Neural cell (in vitro differentiated cells): ENCODE data around the gene IPO7. TPM values are rescaled to one million over a fixed set of nuclear protein-coding genes. Genes with fewer than 3 reads are reported as not detected.

Experiments used
- H2AFZ ChIP-seq: fragments of 200-600, 300-800 bp; sonication (generic), shearing (Covaris generic); 2 replicates; pipeline ENCODE4 v1.6.0; 2014; ENCODE audit warnings: low read depth, mild to moderate bottlenecking, antibody characterized with exemption, low read length, moderate library complexity
- H3F3A ChIP-seq: fragments of 200-600 bp; shearing (Covaris generic); 2 replicates; pipeline ENCODE4 v1.6.1; 2016; ENCODE audit warnings: mild to moderate bottlenecking, moderate library complexity, mixed read lengths, antibody characterized with exemption, low read length; ENCODE audit not compliant: insufficient read depth, poor library complexity, severe bottlenecking
- H3K27ac ChIP-seq: fragments of 200-600, 300-800 bp; sonication (generic), shearing (Covaris generic); 2 replicates; pipeline ENCODE4 v1.5.1; 2014; ENCODE audit warnings: mild to moderate bottlenecking, low read length, moderate library complexity
- H3K27me3 ChIP-seq: fragments of 300-800, 200-600 bp; sonication (generic), shearing (Covaris generic); 2 replicates; pipeline ENCODE4 v1.6.0; 2014; ENCODE audit warnings: mild to moderate bottlenecking, low read depth, low read length, moderate library complexity; ENCODE audit not compliant: insufficient read depth
- H3K36me3 ChIP-seq: fragments of 300-800, 200-600 bp; sonication (generic), shearing (Covaris generic); 2 replicates; pipeline ENCODE4 v1.5.1; 2014; ENCODE audit warnings: mild to moderate bottlenecking, antibody characterized with exemption, low read length, moderate library complexity; ENCODE audit not compliant: insufficient read depth
- H3K4me2 ChIP-seq: fragments of 300-800, 200-600 bp; sonication (generic), shearing (Covaris generic); 2 replicates; pipeline ENCODE4 v1.6.0; 2014; ENCODE audit warnings: mild to moderate bottlenecking, low read length
- H3K4me3 ChIP-seq: fragments of 300-800, 200-600 bp; sonication (generic), shearing (Covaris generic); 2 replicates; pipeline ENCODE4 v1.5.1; 2014; ENCODE audit warnings: mild to moderate bottlenecking, low read length, moderate library complexity
- H3K79me2 ChIP-seq: fragments of 200-600 bp; shearing (Covaris generic); replicated peaks from 2 replicates; pipeline ENCODE4 v1.6.0; 2014; ENCODE audit warnings: mild to moderate bottlenecking, low read length, moderate library complexity; ENCODE audit not compliant: insufficient read depth
- H3K9ac ChIP-seq: fragments of 300-800, 200-600 bp; sonication (generic), shearing (Covaris generic); 2 replicates; pipeline ENCODE4 v1.6.1; 2016; ENCODE audit warnings: mild to moderate bottlenecking, low read length, mixed read lengths
- H3K9me2 ChIP-seq: fragments of 200-600 bp; shearing (Covaris generic); 2 replicates; pipeline ENCODE4 v1.6.1; 2016; ENCODE audit warnings: mild to moderate bottlenecking, low read length, mixed read lengths; ENCODE audit not compliant: insufficient read depth
- H3K9me3 ChIP-seq: fragments of 200-600, 300-800 bp; sonication (generic), shearing (Covaris generic); 2 replicates; pipeline ENCODE4 v1.6.1; 2016; ENCODE audit warnings: mild to moderate bottlenecking, mixed run types, low read length, moderate library complexity, mixed read lengths
- H4K20me1 ChIP-seq: fragments of 200-600 bp; shearing (Covaris generic); 2 replicates; pipeline ENCODE4 v1.6.1; 2016; ENCODE audit warnings: mild to moderate bottlenecking, mixed run types; ENCODE audit not compliant: insufficient read depth
- EP300 ChIP-seq: fragments of 450-650 bp; conservative IDR thresholded peaks from 2 replicates; pipeline ENCODE4 v1.6.1; 2014; ENCODE audit warnings: antibody characterized with exemption, mild to moderate bottlenecking, moderate library complexity; ENCODE audit not compliant: poor library complexity, severe bottlenecking
- EZH2 ChIP-seq: fragments of 200-600, 300-800 bp; shearing (Covaris generic), sonication (generic); IDR thresholded peaks from 2 replicates; pipeline ENCODE4 v1.6.1; 2014; ENCODE audit warnings: antibody characterized with exemption, low read length, borderline replicate concordance, mild to moderate bottlenecking; ENCODE audit not compliant: insufficient read depth, poor library complexity, severe bottlenecking
- MXI1 ChIP-seq: fragments of 450-650 bp; conservative IDR thresholded peaks from 2 replicates; pipeline ENCODE4 v1.6.1; 2014; ENCODE audit warnings: antibody characterized with exemption, mild to moderate bottlenecking; ENCODE audit not compliant: poor library complexity, severe bottlenecking
- POLR2AphosphoS5 ChIP-seq: IDR thresholded peaks from 2 replicates; pipeline ENCODE4 v1.6.1; 2012
- RAD21 ChIP-seq: fragments of 450-650 bp; conservative IDR thresholded peaks from 2 replicates; pipeline ENCODE4 v1.6.1; 2014; ENCODE audit warnings: antibody characterized with exemption, mild to moderate bottlenecking, moderate library complexity
- SMC3 ChIP-seq: fragments of 450-650 bp; conservative IDR thresholded peaks from 2 replicates; pipeline ENCODE4 v1.6.1; 2014; ENCODE audit warnings: antibody characterized with exemption, mild to moderate bottlenecking, moderate library complexity; ENCODE audit not compliant: poor library complexity
- TAF1 ChIP-seq: IDR thresholded peaks from 2 replicates; pipeline ENCODE4 v1.6.1; 2012; ENCODE audit warnings: low read depth
- polyA plus RNA-seq: library from polyadenylated mRNA; depleted of rRNA; stranded (reverse); fragments of >200 nt; gene quantifications from 2 replicates; pipeline ENCODE4 v1.2.3, GENCODE V29; 2014
- TF ChIP-seq, protein P1 (sequence below): fragments of 450-650 bp; IDR thresholded peaks from 2 replicates; pipeline ENCODE4 v1.5.1; 2014; ENCODE audit warnings: antibody characterized with exemption, mild to moderate bottlenecking, moderate library complexity; ENCODE audit not compliant: poor library complexity, severe bottlenecking
- TF ChIP-seq, protein P2 (sequence below): IDR thresholded peaks from 2 replicates; pipeline ENCODE4 v1.6.1; 2012; ENCODE audit warnings: borderline replicate concordance

Gene IPO7
- polyA plus RNA-seq, 1 donor from 2014 or later, result 69.2 TPM

DNA sequence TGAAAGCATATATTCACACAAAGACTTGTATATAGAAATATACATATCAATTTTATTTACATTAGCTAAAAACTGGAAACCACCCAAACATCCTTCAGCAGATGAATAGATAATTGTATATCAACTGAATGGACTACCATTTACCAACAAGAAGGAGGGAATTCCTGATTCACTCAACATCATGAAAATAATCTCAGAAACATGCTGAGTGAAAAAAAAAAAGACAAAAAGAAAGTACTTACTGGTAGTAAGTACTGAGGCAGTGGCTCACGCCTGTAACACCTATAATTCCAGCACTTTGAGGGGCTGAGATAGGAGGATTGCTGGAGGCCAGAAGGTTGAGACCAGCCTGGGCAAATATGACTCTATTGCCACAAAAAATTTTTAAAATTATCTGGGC is 7.4 kb upstream of the IPO7 start:
- Histone ChIP-seq H3F3A (no peaks in the 10 kb centered on the region), H2AFZ (no peak overlapping the region), H3K27me3 (no peaks in the 10 kb centered on the region), H3K4me3 (no peak overlapping the region), H3K9me3 (no peaks in the 10 kb centered on the region), H3K9me2 (no peaks in the 10 kb centered on the region), H4K20me1 (no peaks in the 10 kb centered on the region), H3K27ac (no peak overlapping the region), H3K4me2 (no peak overlapping the region), H3K9ac (no peak overlapping the region), H3K36me3 (no peaks in the 10 kb centered on the region), H3K79me2 (no peaks in the 10 kb centered on the region)
- TF ChIP-seq SMC3 (no peak), EZH2 (no peak), EP300 (no peak)
- TF ChIP-seq, protein P1, sequence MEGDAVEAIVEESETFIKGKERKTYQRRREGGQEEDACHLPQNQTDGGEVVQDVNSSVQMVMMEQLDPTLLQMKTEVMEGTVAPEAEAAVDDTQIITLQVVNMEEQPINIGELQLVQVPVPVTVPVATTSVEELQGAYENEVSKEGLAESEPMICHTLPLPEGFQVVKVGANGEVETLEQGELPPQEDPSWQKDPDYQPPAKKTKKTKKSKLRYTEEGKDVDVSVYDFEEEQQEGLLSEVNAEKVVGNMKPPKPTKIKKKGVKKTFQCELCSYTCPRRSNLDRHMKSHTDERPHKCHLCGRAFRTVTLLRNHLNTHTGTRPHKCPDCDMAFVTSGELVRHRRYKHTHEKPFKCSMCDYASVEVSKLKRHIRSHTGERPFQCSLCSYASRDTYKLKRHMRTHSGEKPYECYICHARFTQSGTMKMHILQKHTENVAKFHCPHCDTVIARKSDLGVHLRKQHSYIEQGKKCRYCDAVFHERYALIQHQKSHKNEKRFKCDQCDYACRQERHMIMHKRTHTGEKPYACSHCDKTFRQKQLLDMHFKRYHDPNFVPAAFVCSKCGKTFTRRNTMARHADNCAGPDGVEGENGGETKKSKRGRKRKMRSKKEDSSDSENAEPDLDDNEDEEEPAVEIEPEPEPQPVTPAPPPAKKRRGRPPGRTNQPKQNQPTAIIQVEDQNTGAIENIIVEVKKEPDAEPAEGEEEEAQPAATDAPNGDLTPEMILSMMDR, result no peak

DNA sequence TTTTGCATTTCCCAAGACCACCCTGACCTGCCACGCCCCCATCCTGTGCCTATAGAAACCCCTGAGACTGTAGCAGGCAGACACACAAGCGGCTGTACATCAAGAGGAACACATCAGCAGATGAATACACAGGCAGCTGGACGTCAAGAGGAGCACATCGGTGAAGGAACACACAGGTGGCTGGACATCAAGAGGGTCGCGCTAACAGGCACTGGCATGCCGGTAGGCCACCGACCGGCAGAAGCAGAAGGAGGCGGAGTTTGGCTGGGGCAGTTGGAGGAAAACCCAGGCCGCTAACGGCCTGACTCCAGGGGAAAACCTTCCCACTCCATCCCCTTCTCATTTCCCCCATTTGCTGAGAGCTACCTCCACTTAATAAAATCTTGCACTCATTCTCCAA is 5.4 kb upstream of the IPO7 start:
- Histone ChIP-seq H3K36me3 (no peaks in the 10 kb centered on the region), H3K79me2 (no peaks in the 10 kb centered on the region), H3K9me3 (no peaks in the 10 kb centered on the region), H4K20me1 (no peaks in the 10 kb centered on the region), H3K27me3 (no peaks in the 10 kb centered on the region), H3K9ac (no peak overlapping the region), H2AFZ (no peak overlapping the region), H3F3A (no peaks in the 10 kb centered on the region), H3K27ac (no peak overlapping the region), H3K9me2 (no peaks in the 10 kb centered on the region), H3K4me3 (no peak overlapping the region), H3K4me2 (no peak overlapping the region)
- no peak for TF ChIP-seq EZH2
- no peak for TF ChIP-seq TAF1
- no peak for TF ChIP-seq MXI1
- TF ChIP-seq EP300, result no peak
- no peak for TF ChIP-seq SMC3
- TF ChIP-seq RAD21, result no peak

DNA sequence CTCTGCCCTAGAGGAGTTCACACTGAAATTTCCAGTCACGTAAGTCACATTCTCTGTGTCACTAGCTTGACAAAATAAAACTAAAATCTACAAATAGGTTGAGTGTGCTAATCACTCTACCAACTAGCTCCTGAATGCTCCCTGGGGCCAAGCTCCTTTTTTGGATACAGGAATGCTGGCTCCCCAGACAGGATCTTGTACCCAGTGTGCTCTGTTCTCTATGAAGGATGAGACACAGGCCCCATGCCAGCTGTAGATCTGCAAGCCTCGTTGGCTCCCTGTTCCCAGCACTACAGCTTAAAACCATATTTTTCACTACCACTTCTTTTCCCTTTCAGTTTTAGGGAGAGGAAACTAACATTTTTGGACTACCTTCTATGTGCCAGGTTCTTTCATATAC is 3.7 kb upstream of the IPO7 start:
- H4K20me1 ChIP-seq, result no peaks in the 10 kb centered on the region

More for the DNA sequence above, 3.7 kb upstream of the IPO7 start:
- Histone ChIP-seq H3F3A (no peaks in the 10 kb centered on the region), H3K27me3 (no peaks in the 10 kb centered on the region), H3K79me2 (peaks cover 8% of the 10 kb centered on the region), H3K9ac (no peak overlapping the region), H3K36me3 (no peaks in the 10 kb centered on the region), H3K27ac (no peak overlapping the region), H3K9me2 (no peaks in the 10 kb centered on the region), H2AFZ (no peak overlapping the region), H3K4me2 (no peak overlapping the region), H3K9me3 (no peaks in the 10 kb centered on the region), H3K4me3 (no peak overlapping the region)
- TF ChIP-seq RAD21 (no peak), EZH2 (no peak), TAF1 (no peak), POLR2AphosphoS5 (no peak), SMC3 (no peak), EP300 (no peak)
- TF ChIP-seq, protein P2, sequence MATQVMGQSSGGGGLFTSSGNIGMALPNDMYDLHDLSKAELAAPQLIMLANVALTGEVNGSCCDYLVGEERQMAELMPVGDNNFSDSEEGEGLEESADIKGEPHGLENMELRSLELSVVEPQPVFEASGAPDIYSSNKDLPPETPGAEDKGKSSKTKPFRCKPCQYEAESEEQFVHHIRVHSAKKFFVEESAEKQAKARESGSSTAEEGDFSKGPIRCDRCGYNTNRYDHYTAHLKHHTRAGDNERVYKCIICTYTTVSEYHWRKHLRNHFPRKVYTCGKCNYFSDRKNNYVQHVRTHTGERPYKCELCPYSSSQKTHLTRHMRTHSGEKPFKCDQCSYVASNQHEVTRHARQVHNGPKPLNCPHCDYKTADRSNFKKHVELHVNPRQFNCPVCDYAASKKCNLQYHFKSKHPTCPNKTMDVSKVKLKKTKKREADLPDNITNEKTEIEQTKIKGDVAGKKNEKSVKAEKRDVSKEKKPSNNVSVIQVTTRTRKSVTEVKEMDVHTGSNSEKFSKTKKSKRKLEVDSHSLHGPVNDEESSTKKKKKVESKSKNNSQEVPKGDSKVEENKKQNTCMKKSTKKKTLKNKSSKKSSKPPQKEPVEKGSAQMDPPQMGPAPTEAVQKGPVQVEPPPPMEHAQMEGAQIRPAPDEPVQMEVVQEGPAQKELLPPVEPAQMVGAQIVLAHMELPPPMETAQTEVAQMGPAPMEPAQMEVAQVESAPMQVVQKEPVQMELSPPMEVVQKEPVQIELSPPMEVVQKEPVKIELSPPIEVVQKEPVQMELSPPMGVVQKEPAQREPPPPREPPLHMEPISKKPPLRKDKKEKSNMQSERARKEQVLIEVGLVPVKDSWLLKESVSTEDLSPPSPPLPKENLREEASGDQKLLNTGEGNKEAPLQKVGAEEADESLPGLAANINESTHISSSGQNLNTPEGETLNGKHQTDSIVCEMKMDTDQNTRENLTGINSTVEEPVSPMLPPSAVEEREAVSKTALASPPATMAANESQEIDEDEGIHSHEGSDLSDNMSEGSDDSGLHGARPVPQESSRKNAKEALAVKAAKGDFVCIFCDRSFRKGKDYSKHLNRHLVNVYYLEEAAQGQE, result no peak
- TF ChIP-seq, protein P1, result no peak
